ENCODE measurements around the gene RPS19BP1. TPM values are rescaled to one million over a fixed set of nuclear protein-coding genes. Genes with fewer than 3 reads are reported as not detected.

RPS19BP1 gene
- total RNA-seq, 2 donors from 2014 or later: 186 to 264 TPM

DNA sequence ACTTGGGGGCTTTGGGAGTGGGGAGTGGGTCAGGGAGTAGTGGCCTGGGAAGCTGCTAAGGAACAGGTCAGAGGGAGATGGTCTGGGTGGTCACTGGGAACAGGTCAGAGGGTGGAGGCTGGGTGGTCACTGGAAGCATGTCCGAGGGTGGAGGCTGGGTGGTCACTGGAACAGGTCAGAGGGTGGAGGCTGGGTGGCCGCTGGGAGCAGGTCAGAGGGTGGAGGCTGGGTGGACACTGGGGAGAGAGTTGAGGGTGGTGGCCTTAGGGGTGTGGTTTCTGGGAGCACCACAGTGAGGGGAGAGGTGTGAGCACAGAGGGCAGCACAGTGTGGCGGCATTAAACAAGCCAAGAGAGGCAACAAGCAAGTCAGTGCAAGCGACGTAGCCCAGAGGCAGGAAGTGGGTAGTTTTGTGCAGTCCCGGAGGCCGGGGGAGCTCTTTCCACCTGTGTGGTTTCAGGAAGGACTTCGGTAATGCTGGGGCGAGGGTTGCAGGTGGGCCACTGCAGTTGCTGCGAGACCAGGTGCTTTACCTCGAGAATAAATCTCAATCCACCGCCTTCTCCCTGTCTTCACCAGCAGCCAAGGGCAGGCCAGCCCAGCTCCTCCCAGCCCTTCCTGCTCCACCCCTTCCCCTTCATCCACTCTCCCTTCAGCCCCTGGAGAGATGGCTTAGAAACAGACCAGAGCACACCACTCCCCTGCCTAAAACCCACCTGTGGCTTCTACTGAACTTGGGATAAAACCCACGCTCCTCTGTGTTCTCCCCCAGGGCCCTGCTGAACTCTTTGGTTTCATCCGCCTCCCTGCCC lies 34.8 kb upstream of the RPS19BP1 start:
- H3K4me3 ChIP-seq: no peak overlapping the region
- TF ChIP-seq POLR2A (IDR thresholded peaks at IDR 0.05) (no peak), POLR2AphosphoS5 (IDR thresholded peaks at IDR 0.05) (no peak), CTCF (IDR thresholded peaks at IDR 0.05) (no peak)
- WGBS: 44% methylated on average over 14 of the region's 14 CpGs
- DNase-seq (ENCODE audit: low spot score): no peak
- H3K36me3 ChIP-seq: no peaks in the 10 kb centered on the region
- no peaks in the 10 kb centered on the region for H3K27me3 ChIP-seq (replicated peaks; ENCODE audit: insufficient read depth)
- H3K27ac ChIP-seq: no peak overlapping the region
- H3K4me1 ChIP-seq (replicated peaks): no peaks in the 10 kb centered on the region
- intact Hi-C loops (cut with DNase I): no loop called here
- H3K9me3 ChIP-seq: no peaks in the 10 kb centered on the region

DNA sequence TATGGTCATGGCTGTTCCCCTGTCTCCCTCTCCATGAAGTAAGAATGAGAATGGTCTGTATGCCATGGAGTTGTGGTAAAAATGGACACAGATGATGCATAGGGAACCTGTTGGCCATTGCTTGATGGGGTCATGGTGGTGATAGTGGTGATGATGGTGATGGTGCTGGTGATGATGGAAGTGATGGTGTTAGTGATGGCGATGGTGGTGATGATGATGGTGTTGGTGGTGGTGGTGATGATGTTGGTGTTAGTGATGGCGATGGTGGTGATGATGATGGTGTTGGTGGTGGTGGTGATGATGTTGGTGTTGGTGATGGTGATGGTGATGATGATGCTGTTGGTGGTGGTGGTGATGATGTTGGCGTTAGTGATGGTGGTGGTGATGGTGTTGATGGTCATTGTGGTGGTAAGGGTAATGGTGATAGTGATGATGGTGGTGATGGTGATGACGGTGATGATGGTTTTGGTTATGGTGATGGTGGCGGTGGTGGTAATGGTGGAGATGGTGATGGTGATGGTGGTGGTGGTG lies 32.9 kb upstream of the RPS19BP1 start:
- H3K4me3 ChIP-seq: no peak overlapping the region
- H3K4me1 ChIP-seq (replicated peaks): no peaks in the 10 kb centered on the region
- intact Hi-C loops (cut with DNase I): no loop called here
- DNase-seq (ENCODE audit: low spot score): no peak
- no peak for TF ChIP-seq POLR2A (IDR thresholded peaks at IDR 0.05)
- TF ChIP-seq CTCF (IDR thresholded peaks at IDR 0.05): no peak
- no peak for TF ChIP-seq POLR2AphosphoS5 (IDR thresholded peaks at IDR 0.05)
- H3K36me3 ChIP-seq: no peaks in the 10 kb centered on the region
- H3K27ac ChIP-seq: no peak overlapping the region
- no peaks in the 10 kb centered on the region for H3K27me3 ChIP-seq (replicated peaks; ENCODE audit: insufficient read depth)
- 93% methylated on average over 5 of the region's 5 CpGs for WGBS
- no peaks in the 10 kb centered on the region for H3K9me3 ChIP-seq

GRCh38 chr22:39563571-39564428 lies 31.3 kb upstream of the RPS19BP1 start:
- Histone ChIP-seq H3K27ac (no peak overlapping the region), H3K4me3 (no peak overlapping the region), H3K4me1 (replicated peaks) (no peaks in the 10 kb centered on the region), H3K27me3 (replicated peaks; ENCODE audit: insufficient read depth) (no peaks in the 10 kb centered on the region), H3K36me3 (no peaks in the 10 kb centered on the region), H3K9me3 (no peaks in the 10 kb centered on the region)
- TF ChIP-seq POLR2AphosphoS5 (IDR thresholded peaks at IDR 0.05) (no peak), CTCF (IDR thresholded peaks at IDR 0.05) (no peak), POLR2A (IDR thresholded peaks at IDR 0.05) (no peak)
- no peak for DNase-seq (ENCODE audit: low spot score)
- 92% methylated on average over 7 of the region's 7 CpGs for WGBS
- intact Hi-C loops (cut with DNase I): no loop called here

DNA sequence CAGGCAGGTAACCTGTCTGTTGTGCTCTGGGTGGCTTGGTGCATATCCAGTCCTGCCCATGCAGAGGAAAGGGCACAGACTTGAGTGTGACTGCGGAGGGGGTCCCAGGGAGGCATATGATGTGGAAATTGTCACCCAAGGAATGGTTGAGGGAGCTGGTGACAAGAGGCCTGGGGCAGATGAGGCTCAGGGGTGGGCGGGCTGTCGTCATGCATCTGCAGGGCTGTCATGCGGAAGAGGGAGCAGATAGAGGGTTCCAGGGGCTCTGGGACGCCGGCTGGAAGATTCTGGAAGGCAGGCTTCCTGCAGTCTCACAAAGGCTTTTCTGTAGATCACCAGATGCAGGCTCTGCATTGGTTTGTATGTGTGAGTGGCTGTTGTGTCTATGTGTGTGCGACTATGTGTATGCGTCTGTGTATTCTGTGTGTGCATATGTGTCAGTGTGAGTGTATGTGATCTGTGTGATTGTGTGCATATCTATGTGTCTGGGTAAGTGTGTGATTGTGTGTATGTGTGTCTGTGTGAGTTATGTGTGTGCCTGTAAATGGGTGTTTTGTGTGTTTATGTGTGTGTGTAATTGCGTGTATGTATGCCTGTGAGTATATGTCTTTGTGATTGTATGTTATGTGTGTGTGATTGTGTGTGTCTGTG lies 30.4 kb upstream of the RPS19BP1 start:
- intact Hi-C loops (cut with DNase I): no loop called here
- Histone ChIP-seq H3K27me3 (replicated peaks; ENCODE audit: insufficient read depth) (no peaks in the 10 kb centered on the region), H3K27ac (no peak overlapping the region), H3K36me3 (no peaks in the 10 kb centered on the region), H3K4me3 (no peak overlapping the region), H3K4me1 (replicated peaks) (no peaks in the 10 kb centered on the region), H3K9me3 (no peaks in the 10 kb centered on the region)
- TF ChIP-seq POLR2AphosphoS5 (IDR thresholded peaks at IDR 0.05): no peak
- no peak for TF ChIP-seq CTCF (IDR thresholded peaks at IDR 0.05)
- no peak for TF ChIP-seq POLR2A (IDR thresholded peaks at IDR 0.05)
- DNase-seq (ENCODE audit: low spot score): no peak
- 79% methylated on average over 9 of the region's 9 CpGs for WGBS
